Right kidney (tissue), 1 donor: ENCODE measurements around the gene PIP4P1.

Experiments
- DNase-seq: peaks from one replicate; pipeline ENCODE4 v3.0.0-alpha.2; 2016

The PIP4P1 gene

DNA sequence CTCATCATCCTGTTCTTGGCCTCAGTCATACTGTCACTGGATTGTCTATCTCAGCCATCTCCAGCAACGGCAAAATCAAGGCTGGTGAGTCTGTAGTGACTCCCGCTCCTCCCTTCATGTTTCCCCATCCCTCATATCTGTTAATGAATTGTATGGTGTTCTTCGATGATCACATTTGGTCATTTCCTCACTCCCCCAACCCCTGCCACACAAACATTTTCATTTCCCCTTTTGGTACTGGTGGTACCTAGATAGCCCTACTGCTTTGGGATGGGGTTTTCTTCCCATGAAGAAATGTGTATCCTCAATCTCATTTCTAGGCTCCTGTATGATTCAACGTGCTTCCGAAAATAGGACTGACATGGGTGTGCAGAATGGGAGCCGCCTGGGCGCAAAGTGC, 22.6 kb downstream of the PIP4P1 start:
- no peak for DNase-seq

DNA sequence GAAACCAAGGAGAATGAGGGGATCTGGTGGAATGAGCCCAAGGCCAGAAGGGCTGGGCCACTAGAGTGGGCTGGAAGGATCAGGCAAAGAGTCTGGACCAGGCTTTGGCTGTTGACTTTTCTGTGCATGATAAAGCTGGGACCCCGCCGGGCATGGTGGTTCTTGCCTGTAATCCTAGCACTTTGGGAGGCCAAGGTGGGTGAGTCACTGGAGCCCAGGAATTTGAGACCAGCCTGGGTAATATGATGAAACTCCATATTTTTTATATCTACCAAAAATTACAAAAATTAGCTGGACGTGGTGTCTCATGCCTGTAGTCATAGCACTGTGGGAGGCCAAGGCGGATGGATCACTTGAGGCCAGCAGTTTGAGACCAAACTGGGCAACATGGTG, 24.9 kb downstream of the PIP4P1 start:
- DNase-seq = no peak

DNA sequence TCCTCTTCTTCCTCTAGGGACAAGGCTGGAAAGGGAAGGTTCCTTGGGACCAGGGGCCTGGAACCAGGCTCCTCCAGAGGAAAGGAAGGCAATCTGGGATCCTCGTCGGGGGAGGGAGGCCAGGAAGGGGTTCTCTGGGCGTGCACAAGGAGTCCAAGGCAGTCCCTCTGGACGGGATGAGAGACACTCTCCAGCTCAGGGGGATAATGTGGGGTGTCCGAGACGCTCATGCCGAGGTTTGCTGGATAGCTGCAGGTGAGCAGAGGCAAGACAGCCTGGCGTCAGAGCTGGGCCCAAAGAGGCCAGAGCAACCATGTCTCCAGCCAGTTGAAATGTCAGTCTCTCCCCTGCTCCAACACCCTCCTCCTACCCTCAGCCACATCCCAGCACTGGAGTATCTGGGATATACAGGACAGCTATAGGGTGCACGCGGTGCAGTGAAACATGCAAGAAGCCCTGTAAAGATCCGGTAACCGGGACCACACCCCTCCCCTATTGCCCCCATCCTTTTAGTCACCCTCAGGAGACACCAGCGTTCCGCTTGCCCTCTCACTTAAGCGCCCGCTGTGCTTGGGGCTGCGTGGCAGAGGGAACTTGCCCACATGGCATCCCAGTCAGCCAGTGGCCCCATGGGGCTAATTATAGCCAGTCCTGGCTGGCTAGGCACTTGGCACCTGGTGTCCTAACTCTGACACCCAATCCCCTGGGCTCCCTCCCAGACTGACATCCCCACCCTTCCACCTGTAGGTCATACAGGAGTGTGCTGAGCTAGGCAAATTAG, 25.5 kb downstream of the PIP4P1 start, which contains the start of gene KLHL33:
TSS of gene KLHL33 (minus strand) at position 585 of the 781 bp plus-strand sequence. CDS start at position 230, 355 bp downstream.
- DNase-seq = no peak

DNA sequence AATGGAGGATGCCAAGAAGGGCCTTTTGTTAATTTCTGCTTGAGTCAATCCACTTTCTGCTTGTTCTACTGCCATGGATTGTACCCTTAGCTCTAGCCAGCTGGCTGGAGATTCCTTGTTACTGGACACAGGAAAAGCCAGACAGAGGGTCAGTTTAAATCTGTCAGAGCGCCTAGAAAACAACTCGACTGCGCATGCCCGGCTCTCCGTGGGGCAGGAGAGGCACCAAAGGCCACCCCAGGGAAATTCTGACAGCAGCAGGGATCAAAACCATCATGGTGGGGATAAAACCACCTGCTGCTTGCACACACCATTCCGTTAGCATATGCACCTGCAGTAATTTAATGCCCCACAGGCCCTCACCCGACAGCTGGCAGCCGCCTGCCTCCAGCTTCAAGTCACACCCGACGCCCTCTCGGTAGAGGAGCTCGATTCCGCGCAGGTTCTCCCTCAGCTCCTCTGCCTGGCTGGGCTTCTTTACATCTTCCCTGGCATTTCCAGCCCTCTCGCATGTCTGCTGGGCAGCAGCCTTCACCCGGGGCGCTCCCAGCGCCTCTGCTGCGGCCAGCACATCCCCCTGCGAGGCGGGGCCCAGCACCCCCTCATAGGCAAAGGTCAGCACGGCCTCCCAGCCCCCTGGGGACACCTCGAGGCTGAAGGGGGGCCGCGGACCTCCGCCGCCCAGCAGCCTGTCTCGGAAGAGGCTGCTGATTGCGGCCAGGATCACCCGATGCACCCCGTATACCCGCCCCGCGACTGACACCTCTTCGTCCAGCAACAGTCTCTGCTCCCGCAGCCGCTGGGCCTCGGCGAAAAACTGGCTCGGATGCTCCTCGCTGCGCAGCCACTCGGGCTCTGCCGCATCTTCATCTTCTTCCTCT, 26.3 kb downstream of the PIP4P1 start:
- DNase-seq = peak; percentile 60

DNA sequence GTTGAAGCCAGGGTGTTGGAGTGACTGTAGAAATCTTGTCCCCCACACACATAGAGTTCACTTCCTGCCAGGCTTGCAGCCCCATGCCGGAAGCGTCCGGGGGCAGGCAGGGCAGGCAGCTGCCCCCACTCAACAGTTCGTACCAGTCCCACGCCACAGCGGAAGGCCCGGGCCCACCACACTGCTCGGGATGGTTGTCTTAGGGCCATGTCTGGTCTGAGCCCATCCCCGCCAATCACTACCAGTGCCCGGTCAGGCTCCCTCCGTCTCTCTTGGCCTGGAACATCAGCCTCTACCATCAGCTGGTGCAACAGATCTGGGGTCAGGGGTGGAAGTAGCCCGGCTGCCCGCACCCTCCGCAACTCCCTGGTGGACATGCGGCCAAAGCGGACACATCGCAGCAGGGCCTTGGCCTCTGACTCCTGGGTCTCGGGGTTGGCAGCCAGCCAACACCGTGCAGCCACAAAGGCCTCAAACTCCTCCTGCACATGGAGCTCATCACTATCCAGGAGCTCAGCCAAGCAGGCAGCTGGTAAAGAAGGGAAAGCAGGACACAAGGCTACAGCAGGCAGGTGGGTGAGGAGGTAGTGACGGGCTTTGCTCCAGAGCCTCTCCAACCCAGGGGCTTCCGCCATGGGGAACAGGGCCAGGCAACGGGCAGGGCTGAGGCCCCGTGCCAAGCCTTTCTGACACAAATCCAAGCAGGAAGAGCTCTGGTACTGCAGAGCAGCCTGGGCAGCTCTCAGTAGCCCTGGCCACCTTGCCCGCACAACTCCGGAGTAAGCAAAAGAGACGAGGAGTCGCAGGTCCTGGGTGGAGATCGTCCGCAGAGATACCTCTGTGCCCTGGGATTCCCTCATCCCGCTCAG, 31.2 kb downstream of the PIP4P1 start:
- no peak for DNase-seq

DNA sequence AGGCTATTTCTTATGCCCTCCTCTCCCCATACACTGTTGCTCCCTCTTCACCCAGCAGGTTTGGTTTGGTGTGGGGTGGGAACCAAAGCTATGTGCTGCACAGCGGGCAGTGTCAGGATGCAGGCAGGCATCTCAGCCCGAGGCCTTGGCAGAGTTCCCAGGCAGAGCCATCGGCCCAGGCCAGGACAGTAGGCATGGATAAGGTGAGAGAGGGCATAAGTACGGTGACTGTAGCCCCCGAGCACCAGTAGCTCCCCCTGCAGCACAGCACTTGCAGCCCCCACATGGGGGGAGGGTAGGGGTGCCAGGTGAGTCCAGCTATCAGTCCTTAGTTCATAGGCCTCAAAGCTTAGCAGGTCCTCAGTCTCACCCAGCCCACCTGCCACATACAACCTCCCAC, 32.4 kb downstream of the PIP4P1 start:
- DNase-seq = no peak

DNA sequence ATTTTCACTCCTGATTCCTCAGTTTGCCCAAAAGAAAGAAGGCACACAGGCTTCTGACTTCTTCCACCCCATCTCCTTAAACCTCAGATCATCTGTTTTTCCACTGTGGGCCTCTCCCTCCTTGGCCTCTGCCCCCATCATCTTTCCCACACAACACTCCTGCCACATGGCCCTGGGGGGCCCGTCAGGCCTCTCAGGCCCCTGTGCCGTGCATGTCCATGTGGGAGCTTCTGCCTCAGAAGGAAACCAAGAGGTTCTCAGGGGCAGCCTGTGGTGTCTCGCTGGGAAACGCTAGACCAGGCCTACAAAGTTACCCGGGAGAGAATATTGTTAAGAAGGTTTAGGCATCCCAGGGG, 33.2 kb downstream of the PIP4P1 start:
- DNase-seq = no peak

DNA sequence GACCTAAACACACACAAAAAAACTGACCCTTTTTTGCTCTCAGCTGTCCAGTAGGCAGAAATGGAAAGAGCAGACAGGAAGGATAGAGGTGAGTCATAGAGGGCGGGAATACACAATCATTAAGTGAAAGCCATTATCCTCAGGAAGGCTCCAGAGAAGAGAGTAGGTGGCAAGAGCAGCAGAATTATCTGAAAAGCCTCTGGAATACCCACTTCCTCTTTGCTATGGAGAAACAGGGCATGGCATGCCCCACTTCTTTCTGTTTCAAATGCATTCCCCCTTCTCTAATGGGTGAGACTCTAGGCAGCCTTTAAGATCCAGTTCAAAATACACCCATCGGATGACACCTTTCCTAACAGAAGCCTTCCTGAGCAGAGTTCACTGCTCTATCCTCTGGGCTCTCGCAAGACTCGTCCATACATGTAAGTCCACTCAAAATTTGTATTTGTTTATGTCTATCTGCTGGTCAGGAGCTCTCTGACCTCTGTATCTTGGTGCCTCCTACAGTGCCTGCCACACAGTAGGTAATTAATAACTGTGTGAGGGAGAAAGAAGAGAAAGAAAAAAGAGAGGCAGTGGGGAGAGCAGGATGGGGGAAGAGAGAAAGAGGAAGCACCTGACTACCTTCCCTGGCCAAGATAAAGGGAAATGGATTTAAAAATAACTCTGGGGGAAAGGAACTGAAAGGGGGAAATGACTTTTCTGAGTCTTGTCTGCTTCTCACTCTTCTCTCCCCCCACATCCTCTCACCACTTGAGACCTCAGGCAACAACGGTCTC, 33.8 kb downstream of the PIP4P1 start:
- no peak for DNase-seq

DNA sequence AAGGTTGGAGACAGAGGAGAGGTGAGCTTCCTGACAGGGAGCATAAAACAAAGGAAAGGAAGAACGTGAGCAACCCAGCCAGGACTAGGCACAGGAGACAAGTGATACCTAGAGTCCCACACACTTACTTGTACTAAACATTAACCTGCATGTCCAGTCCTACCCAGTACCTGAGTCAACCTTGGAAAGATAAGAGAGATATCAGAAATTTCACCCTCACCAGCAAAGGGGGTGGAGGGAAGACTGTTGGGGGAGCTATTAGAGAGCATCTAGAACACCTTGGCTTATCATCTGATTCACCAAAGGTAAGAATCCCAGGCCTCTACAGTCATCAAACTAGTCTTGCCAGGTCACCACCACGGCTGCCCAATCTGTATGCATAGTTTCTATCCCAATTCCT, 36.4 kb downstream of the PIP4P1 start:
- no peak for DNase-seq

DNA sequence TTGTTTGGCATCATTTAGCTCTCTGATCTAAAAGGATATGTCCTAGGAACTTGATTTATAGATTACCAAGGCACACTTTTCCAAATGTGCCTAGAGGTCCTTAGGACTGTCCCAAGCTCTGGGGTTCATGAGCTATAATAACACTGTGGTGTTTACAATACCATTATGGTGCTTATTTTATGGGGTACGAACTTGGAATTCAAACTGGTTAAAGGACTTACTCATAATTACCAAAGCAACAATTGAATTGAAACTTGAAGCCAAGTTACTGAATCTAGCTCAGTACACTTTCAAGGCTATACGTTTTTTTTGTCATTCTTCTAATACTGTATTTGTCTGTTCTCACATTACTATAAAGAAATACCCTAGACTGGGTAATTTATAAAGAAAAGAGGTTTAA, 38.3 kb downstream of the PIP4P1 start:
- no peak for DNase-seq

DNA sequence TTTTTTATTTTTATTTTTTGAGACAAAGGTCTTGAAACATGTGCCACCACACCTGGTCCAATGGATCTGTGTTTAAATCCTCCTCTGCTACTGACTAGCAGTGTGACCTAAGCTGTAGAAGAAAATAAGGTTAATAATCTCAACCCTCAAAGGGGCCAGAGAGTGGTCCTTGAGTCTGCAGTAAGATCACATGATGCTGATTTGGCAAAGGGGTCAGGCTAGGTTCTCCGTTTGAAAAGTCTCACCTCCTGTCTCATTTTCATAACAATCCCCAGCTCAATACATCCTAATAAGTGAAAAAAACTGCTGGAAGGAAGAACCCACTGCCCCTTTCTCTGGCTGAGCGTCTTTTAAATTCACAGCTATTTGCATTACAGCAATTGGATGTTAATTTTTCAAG, 40.0 kb downstream of the PIP4P1 start:
- no peak for DNase-seq

DNA sequence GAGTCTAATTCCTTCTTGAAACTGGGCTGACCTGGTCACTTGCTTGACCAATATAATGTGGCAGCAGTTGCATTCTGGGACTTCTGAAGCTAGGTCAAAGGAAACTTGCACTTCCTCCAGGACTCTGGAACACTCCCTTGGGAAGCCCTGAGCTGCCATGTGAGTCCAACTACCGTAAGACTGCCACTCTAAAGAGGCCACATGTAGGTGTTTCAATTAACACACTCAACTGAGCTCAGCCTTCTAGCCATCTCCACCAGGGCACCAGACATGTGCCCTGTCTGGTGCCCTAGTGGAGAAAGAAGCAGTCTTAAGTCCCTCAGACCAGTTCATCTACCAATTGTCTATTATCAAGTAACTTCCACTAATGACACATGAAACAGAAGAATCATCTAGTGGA, 41.8 kb downstream of the PIP4P1 start:
- DNase-seq = no peak

DNA sequence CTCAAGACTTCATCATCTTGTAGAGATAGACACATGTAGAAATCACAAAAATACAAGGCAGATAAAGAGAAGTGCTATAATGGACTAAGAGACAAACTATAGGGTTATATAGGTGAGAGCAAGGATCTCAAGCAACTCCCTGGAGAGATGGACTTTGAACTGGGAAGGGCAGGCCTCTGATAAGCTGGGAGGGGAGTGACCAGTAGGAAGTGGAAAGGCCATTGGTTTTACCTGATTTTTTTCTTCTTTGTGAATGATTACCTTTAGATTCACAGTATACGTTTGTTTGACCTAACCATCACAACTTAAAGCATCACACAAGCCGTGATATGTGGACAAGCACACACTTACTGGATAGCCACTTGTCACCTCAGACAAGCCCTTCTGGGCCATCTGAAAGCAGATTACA, 42.7 kb downstream of the PIP4P1 start:
- no peak for DNase-seq

DNA sequence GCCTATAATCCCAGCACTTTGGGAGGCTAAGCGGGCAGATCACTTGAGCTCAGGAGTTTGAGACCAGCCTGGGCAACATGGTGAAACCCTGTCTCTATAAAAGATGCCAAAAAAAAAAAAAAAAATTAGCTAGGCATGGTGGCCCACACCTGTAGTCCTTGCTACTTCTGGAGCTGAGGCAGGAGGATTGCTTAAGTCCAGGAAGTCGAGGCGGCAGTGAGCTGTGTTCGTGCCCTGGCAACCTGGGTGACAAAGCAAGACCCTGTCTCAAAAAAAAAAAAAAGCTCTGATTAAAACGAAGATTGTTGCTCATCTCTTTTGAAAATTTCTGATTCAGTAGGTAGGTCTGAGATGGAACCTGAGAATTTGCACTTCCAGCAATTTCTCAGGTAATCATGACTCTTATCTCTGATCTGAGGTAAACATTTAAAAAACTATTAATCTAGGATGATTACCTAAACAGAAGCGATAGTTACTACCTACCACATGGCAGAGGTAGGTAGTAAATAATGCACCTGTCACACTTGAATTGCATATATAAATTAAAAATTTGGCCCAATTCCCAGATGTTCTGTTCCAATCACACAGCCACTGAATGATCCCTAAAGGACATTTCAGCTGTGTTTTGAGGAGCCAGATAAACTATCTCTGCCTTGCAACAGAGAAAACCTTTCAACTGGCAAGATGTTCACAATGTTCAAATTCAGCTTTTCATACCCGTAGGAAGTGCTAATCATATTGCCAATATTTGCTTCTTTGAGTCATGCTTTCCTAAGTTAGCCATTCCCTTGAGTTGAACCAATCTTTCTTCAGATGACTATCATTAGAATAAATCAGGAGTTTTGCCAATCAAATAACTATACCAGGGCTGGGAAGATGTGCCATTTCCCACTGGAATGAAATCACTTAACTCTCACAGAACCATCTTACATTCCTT, 43.7 kb downstream of the PIP4P1 start:
- no peak for DNase-seq

DNA sequence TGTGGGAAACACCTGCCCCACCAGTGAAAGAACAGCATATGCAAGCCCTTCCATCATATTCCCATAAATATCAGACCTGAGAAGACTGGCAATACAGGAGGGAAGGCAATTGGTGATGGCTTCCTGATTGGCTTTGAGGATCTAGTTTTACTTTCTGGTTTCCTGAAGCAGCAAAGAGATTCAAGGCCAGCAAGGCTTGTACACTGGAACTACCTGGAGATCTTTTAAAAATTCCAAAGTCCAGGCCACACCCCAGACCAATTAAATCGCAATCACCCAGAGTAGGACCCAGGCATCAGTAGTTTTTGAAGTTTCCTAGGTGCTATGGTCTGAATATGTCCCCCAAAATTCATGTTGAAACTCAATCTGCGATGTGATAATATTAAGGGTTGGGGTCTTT, 45.0 kb downstream of the PIP4P1 start:
- DNase-seq = no peak

DNA sequence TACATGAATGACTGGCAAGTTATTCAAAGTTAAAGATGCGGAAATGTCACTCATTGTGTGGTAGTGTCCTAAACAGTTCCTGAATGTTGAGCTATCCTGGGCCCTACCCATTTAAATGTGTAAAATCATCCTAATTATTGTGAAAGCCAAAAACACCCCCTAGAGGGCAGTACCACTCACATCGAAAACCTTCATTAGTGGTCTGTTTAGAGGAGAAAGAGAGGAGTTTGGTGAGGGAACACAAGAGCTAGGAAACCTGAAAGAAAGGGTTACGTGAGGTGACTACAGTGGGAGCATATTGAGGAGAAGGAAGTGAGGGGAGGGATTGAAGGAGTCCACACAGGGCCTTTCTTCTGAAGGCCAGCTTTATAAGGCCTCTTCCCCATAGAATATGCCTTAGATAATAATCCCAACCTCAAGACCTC, 45.4 kb downstream of the PIP4P1 start:
- peak; percentile 35 for DNase-seq

DNA sequence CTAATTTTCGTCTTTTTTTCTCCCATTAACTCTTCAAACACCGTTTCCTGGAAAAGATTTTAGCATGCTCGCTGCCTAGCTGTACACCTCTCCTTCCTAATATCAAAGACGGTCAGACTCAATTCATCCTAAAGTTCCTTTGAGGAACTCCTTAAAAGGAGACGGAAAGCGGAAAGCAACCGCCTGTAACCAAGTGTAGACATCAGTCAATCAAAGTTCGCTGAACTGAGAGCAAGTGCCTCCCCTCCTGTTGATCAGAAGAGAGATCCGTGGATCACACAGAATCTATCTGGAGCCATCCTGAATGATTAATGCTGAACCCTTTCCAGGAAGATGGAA, 47.5 kb downstream of the PIP4P1 start:
- DNase-seq = no peak

DNA sequence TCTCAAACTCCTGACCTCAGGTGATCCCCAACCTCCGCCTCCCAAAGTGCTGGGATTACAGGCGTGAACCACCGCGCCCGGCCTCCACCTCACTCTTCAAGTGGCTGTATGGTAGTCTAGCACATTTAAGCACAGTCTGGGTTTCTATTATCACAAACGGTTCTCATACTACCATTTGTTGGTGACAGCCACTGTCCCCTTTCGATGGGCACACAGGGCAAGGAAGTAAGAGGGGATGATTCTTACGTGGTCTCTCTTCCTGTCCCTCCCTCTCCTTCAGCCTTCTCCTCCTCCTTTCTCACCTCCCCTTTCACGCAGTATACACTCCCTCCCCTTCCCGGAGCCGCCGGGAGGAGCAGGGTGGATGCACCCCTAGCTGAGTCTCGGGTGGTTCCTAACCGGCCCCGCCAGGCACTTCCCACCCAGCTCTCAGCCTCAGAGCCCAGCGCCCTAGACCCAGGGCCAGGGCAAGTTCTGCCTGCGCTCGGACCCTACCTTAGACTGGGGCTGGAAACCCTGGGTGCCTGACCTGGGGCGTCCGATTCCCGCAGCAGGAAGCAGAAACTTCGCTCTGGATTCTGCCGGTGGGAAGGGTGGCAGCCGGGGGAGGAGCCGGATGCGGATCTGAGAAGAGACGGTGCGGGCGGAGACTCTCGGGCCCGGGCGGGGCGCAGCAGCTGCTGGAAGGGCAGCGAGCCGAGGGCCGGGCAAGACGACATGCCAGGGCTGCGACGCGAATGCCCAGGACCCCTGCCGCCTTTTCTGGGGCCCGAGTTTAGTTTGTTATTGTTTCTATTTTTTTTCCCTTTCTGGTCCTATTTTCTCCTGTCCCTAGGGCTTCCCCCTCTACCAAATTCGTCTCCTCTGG, 48.1 kb downstream of the PIP4P1 start, which contains the start of gene TEP1:
TSS of gene TEP1 (minus strand) at position 626 of the 868 bp plus-strand sequence. CDS start 5,062 bp downstream, outside the sequence.
- peak; percentile 87 for DNase-seq

DNA sequence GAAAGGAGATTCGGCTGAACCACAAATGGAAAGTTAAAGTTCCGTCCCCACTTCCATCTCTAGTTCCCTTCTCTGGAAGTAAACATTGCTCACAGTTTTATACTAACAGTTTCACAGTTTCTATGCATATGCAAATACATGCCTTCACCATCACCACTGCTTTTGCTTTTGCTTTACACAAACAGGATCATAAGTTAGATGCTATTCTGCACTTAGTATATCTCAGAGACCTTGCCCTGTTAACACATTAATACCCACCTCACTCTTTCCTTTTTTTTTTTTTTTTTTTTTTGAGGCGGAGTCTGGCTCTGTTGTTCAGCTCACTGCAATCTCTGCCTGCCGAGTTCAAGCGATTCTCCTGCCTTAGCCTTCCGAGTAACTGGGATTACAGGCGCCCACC, 48.8 kb downstream of the PIP4P1 start:
- DNase-seq = no peak

DNA sequence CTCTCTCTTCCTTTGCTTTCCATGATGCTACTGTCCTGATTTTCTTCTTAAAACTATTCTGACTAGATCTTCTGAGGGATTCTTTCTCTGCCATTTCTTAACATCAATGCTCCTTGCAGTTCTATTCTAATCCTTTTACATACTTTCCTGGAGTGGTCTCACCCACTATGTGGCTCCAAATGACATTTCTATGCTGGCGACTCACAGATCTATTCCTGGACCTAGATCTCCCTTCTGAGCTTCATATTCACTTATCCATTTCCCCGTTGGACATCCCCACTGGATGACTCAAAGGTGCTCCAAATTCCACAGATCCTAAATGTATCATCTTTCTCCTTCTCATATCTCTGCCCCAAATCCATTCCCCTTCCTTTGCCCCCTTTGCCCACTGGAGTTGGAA, 52.0 kb downstream of the PIP4P1 start:
- DNase-seq = no peak
